OCI-LY7 (cell line): ENCODE data around the gene CNPY1. TPM values are rescaled to one million over a fixed set of nuclear protein-coding genes. Genes with fewer than 3 reads are reported as not detected.

Experiments
- BruUV-seq: library from RNA; stranded (reverse); fragments of 400-500 nt; replicated peaks from 2 replicates; lab custom pipeline; 2021; lab: Mats Ljungman, UMichigan
- CTCF ChIA-PET: fragments of 300-600 bp; sonication (Branson Sonifier 250); formaldehyde crosslinking; loops from one replicate; lab custom pipeline; 2022; ENCODE audit warnings: antibody characterized with exemption; ENCODE audit not compliant: unreplicated experiment; lab: Charles Lee
- POLR2A ChIA-PET: fragments of 300-600 bp; sonication (Branson Sonifier 250); formaldehyde crosslinking; loops from one replicate; lab custom pipeline; 2022; ENCODE audit warnings: antibody characterized with exemption; lab: Charles Lee
- DNase-seq: peaks from one replicate; pipeline ENCODE4 v3.0.0-alpha.2; 2015; ENCODE audit warnings: low spot score
- H2AFZ ChIP-seq: fragments of 200-600 bp; sonication (generic), shearing (Covaris generic); 2 replicates; pipeline ENCODE4 v1.6.1; 2014; ENCODE audit warnings: mild to moderate bottlenecking, antibody characterized with exemption, low read length, moderate library complexity
- H3K27ac ChIP-seq: fragments of 200-600 bp; sonication (generic); 2 replicates; pipeline ENCODE4 v1.5.1; 2014; ENCODE audit warnings: mixed run types, low read depth, mild to moderate bottlenecking, moderate library complexity, low read length, inconsistent platforms; ENCODE audit not compliant: poor library complexity, severe bottlenecking
- H3K36me3 ChIP-seq: fragments of 200-600 bp; sonication (generic); 2 replicates; pipeline ENCODE4 v1.6.1; 2014; ENCODE audit warnings: mild to moderate bottlenecking, antibody characterized with exemption, low read length, moderate library complexity, mixed read lengths; ENCODE audit not compliant: insufficient read depth
- H3K4me1 ChIP-seq: fragments of 200-600 bp; sonication (generic); 2 replicates; pipeline ENCODE4 v1.5.1; 2014; ENCODE audit warnings: mild to moderate bottlenecking, low read length; ENCODE audit not compliant: insufficient read depth, poor library complexity, severe bottlenecking
- H3K4me2 ChIP-seq: fragments of 200-600 bp; sonication (generic); 2 replicates; pipeline ENCODE4 v1.6.1; 2014; ENCODE audit warnings: mild to moderate bottlenecking, low read length
- H3K4me3 ChIP-seq: fragments of 200-600 bp; sonication (generic); 2 replicates; pipeline ENCODE4 v1.5.1; 2014; ENCODE audit warnings: mild to moderate bottlenecking, low read depth, low read length; ENCODE audit not compliant: poor library complexity, severe bottlenecking
- H3K79me2 ChIP-seq: fragments of 200-600 bp; sonication (generic); 2 replicates; pipeline ENCODE4 v1.6.1; 2016; ENCODE audit warnings: low read depth, mild to moderate bottlenecking, low read length, moderate library complexity, mixed read lengths; ENCODE audit not compliant: insufficient read depth
- H3K9me2 ChIP-seq: fragments of 200-600 bp; sonication (generic); 2 replicates; pipeline ENCODE4 v1.6.1; 2016; ENCODE audit warnings: mild to moderate bottlenecking, low read length, mixed read lengths; ENCODE audit not compliant: insufficient read depth
- H3K9me3 ChIP-seq: fragments of 200-600 bp; sonication (generic); 2 replicates; pipeline ENCODE4 v1.6.1; 2014; ENCODE audit warnings: mild to moderate bottlenecking, mixed run types, low read length, mixed read lengths
- H4K20me1 ChIP-seq: fragments of 200-600 bp; sonication (generic); 2 replicates; pipeline ENCODE4 v1.6.1; 2014; ENCODE audit warnings: mild to moderate bottlenecking, antibody characterized with exemption, low read length, moderate library complexity, mixed read lengths; ENCODE audit not compliant: insufficient read depth
- CTCF ChIP-seq: fragments of 200-600 bp; sonication (generic); conservative IDR thresholded peaks from 2 replicates; pipeline ENCODE4 v1.5.1; 2014; ENCODE audit warnings: mild to moderate bottlenecking, antibody characterized with exemption, low read length, moderate library complexity, mixed read lengths
- EZH2phosphoT487 ChIP-seq: fragments of 200-600 bp; sonication (generic); IDR thresholded peaks from 2 replicates; pipeline ENCODE4 v1.6.1; 2018; ENCODE audit warnings: low read depth, borderline replicate concordance, mild to moderate bottlenecking, mixed run types, antibody characterized with exemption, low read length, moderate library complexity, mixed read lengths
- intact Hi-C: fragments of 100-400 bp; cut with micrococcal nuclease; formaldehyde crosslinking; loops from one replicate; pipeline ENCODE4 v1.10.0; 2022; ENCODE audit not compliant: unreplicated experiment
- total RNA-seq, 2 experiments: library from RNA; depleted of rRNA in 1 of 2; stranded (reverse); fragments of >200 nt in 1 of 2; shearing (Covaris generic) in 1 of 2; gene quantifications; 2 replicates each; pipeline ENCODE4 v1.2.3, GENCODE V29; 2014 to 2022

CNPY1 gene
- total RNA-seq, 2 experiments from 2014 or later: not detected

GRCh38 chr7:155584261-155584660 is 37.9 kb upstream of the CNPY1 start:
- ChIA-PET POLR2A (no interaction called here), CTCF (no interaction called here)
- intact Hi-C loops: no loop called here
- no peaks in the 10 kb centered on the region for H3K9me2 ChIP-seq
- no peak overlapping the region for H3K4me3 ChIP-seq
- no peaks in the 10 kb centered on the region for H3K9me3 ChIP-seq
- DNase-seq: no peak
- no peaks in the 10 kb centered on the region for H3K36me3 ChIP-seq
- BruUV-seq: no TSS peak
- H3K79me2 ChIP-seq: no peaks in the 10 kb centered on the region
- H3K4me2 ChIP-seq: no peak overlapping the region
- no peaks in the 10 kb centered on the region for H4K20me1 ChIP-seq
- TF ChIP-seq CTCF: no peak
- TF ChIP-seq EZH2phosphoT487: no peak
- no peak overlapping the region for H3K27ac ChIP-seq
- no peaks in the 10 kb centered on the region for H3K4me1 ChIP-seq
- no peak overlapping the region for H2AFZ ChIP-seq

- intact Hi-C loops: no loop called here
- Histone ChIP-seq H3K9me2 (no peaks in the 10 kb centered on the region), H3K27ac (no peak overlapping the region), H3K79me2 (no peaks in the 10 kb centered on the region), H2AFZ (no peak overlapping the region), H3K36me3 (no peaks in the 10 kb centered on the region), H3K4me3 (no peak overlapping the region), H3K4me1 (no peaks in the 10 kb centered on the region), H3K9me3 (no peaks in the 10 kb centered on the region), H3K4me2 (no peak overlapping the region), H4K20me1 (no peaks in the 10 kb centered on the region)
- TF ChIP-seq CTCF: no peak
- no peak for TF ChIP-seq EZH2phosphoT487
- CTCF ChIA-PET: no interaction called here
- no TSS peak for BruUV-seq
- POLR2A ChIA-PET: no interaction called here
- DNase-seq: no peak
Measured at GRCh38 chr7:155583636-155584035, 37.3 kb upstream of the CNPY1 start.

- intact Hi-C loops: no loop called here
- POLR2A ChIA-PET: no interaction called here
Measured at GRCh38 chr7:155581954-155582353, 35.6 kb upstream of the CNPY1 start.

More at GRCh38 chr7:155581954-155582353, 35.6 kb upstream of the CNPY1 start:
- Histone ChIP-seq H4K20me1 (no peaks in the 10 kb centered on the region), H3K9me3 (no peaks in the 10 kb centered on the region), H3K4me3 (no peak overlapping the region), H2AFZ (no peak overlapping the region), H3K79me2 (no peaks in the 10 kb centered on the region), H3K36me3 (no peaks in the 10 kb centered on the region), H3K4me1 (no peaks in the 10 kb centered on the region), H3K27ac (no peak overlapping the region), H3K9me2 (no peaks in the 10 kb centered on the region), H3K4me2 (no peak overlapping the region)
- DNase-seq: no peak
- BruUV-seq: no TSS peak
- TF ChIP-seq EZH2phosphoT487 (no peak), CTCF (no peak)
- CTCF ChIA-PET: no interaction called here
